Measurements from ENCODE around the gene CPD. TPM values are rescaled to one million over a fixed set of nuclear protein-coding genes. Genes with fewer than 3 reads are reported as not detected.

CPD gene
- total and polyA plus RNA-seq, 2 of the 13 experiments (the other 11 are each of a cell fraction or from before 2014, with no cell fraction given): 46.1 to 72.3 TPM

- TF ChIP-seq SAFB2 (CRISPR knock-in tag; IDR thresholded peaks at IDR 0.05; ENCODE audit: borderline replicate concordance, low read depth): peak; percentile 57; the same call in 1 of the 2 replicates
- TF ChIP-seq CEBPB (IDR thresholded peaks at IDR 0.05; ENCODE audit: borderline replicate concordance, low read depth, low read length): no peak
- TF ChIP-seq SP2 (CRISPR knock-in tag; IDR thresholded peaks at IDR 0.05): peak; percentile 48; the same call in 1 of the 2 replicates
- no peak for TF ChIP-seq BCLAF1 (IDR thresholded peaks at IDR 0.05)
- TF ChIP-seq RARG (CRISPR knock-in tag; IDR thresholded peaks at IDR 0.05; ENCODE audit: low read depth): no peak
- peak; percentile 78; the same call in 1 of the 2 replicates for TF ChIP-seq ZBTB44 (CRISPR knock-in tag; IDR thresholded peaks at IDR 0.05)
- no peak for TF ChIP-seq ZNF597 (CRISPR knock-in tag; IDR thresholded peaks at IDR 0.05)
- TF ChIP-seq CREM (IDR thresholded peaks at IDR 0.05): peak; percentile 91
- no peak for TF ChIP-seq CREM (CRISPR knock-in tag; IDR thresholded peaks at IDR 0.05)
- TF ChIP-seq CCDC6 (CRISPR knock-in tag; IDR thresholded peaks at IDR 0.05): peak; percentile 49; the same call in 1 of the 2 replicates
- TF ChIP-seq HNF1A (IDR thresholded peaks at IDR 0.05; ENCODE audit: low read depth): no peak; the same call in 1 of the 2 replicates
- peak; percentile 58; the same call in 1 of the 2 replicates for TF ChIP-seq HNF1A (CRISPR knock-in tag; IDR thresholded peaks at IDR 0.05; ENCODE audit: borderline replicate concordance)
- TF ChIP-seq TCF12 (IDR thresholded peaks at IDR 0.05): no peak
- TF ChIP-seq TCF12 (CRISPR knock-in tag; IDR thresholded peaks at IDR 0.05): no peak
- no peak for TF ChIP-seq NAIF1 (CRISPR knock-in tag; IDR thresholded peaks at IDR 0.05; ENCODE audit: borderline replicate concordance)
- TF ChIP-seq HDAC1 (CRISPR knock-in tag; IDR thresholded peaks at IDR 0.05): peak; percentile 92
- peak; percentile 98; the same call in 1 of the 2 replicates for TF ChIP-seq ZNF670 (CRISPR knock-in tag; IDR thresholded peaks at IDR 0.05; ENCODE audit: borderline replicate concordance)
- no peak for TF ChIP-seq SUZ12 (IDR thresholded peaks at IDR 0.05; ENCODE audit: low read depth, low read length)
Observed at GRCh38 chr17:30477083-30477773, 98.5 kb downstream of the CPD start, which contains the start of gene GOSR1 (continued).
